Muscle of back (tissue), 11 donors: Measurements from ENCODE around the gene CTSK. TPM values are rescaled to one million over a fixed set of nuclear protein-coding genes. Genes with fewer than 3 reads are reported as not detected.
A peak's percentile ranks its signal among the peaks of the same experiment; 100 is the strongest.
"Not testable (repeated sequence)": the region's sequence is repeated elsewhere in the genome, so short reads cannot be mapped to it uniquely, and the experiment has no call there.

Source experiments
- DNase-seq, 3 donors: peaks; one replicate each; pipeline versions ENCODE4 v3.0.0 to v3.0.0-alpha.2; 2013
- polyA plus RNA-seq, 10 donors: library from polyadenylated mRNA; unstranded; fragments of 120-200 nt; gene quantifications; one replicate each; pipeline ENCODE4 v1.2.1, GENCODE V29; 2013; ENCODE audit not compliant: insufficient read length in 10 of 10

The CTSK gene
- polyA plus RNA-seq, 10 donors = 50.5 to 114 (median 71.1) TPM

GRCh38 chr1:150808846-150809245 lies 786 bp upstream of the CTSK start:
- DNase-seq = peak in 2 of 3 donors; percentile 37 to 52

- peak; percentile 25 to 77 (median 42) for DNase-seq
Measured at GRCh38 chr1:150807249-150808023, 624 bp downstream of the CTSK start.

GRCh38 chr1:150805899-150806298 lies 2.2 kb downstream of the CTSK start:
- DNase-seq = no peak

- DNase-seq = no peak
Measured at GRCh38 chr1:150804671-150805070, 3.4 kb downstream of the CTSK start.

GRCh38 chr1:150799089-150799488 lies 9.0 kb downstream of the CTSK start:
- no peak for DNase-seq

GRCh38 chr1:150798525-150798924 lies 9.5 kb downstream of the CTSK start:
- peak in 1 of 3 donors; percentile 37 for DNase-seq

GRCh38 chr1:150796374-150796773 lies 11.7 kb downstream of the CTSK start:
- no peak for DNase-seq

GRCh38 chr1:150793778-150794177 lies 14.3 kb downstream of the CTSK start:
- not testable (repeated sequence) for DNase-seq

GRCh38 chr1:150793221-150793620 lies 14.8 kb downstream of the CTSK start:
- no peak for DNase-seq

- peak in 1 of 3 donors; percentile 16 for DNase-seq
Measured at GRCh38 chr1:150791585-150791984, 16.5 kb downstream of the CTSK start.

- DNase-seq = peak in 1 of 3 donors; percentile 28
Measured at GRCh38 chr1:150789396-150789795, 18.7 kb downstream of the CTSK start.

- no peak for DNase-seq
Measured at GRCh38 chr1:150788946-150789345, 19.1 kb downstream of the CTSK start.

GRCh38 chr1:150787455-150787854 lies 20.6 kb downstream of the CTSK start:
- no peak for DNase-seq

GRCh38 chr1:150780510-150780909 lies 27.6 kb downstream of the CTSK start:
- no peak for DNase-seq

- no peak for DNase-seq
Measured at GRCh38 chr1:150778409-150778808, 29.7 kb downstream of the CTSK start.

- DNase-seq = no peak
Measured at GRCh38 chr1:150777544-150777943, 30.5 kb downstream of the CTSK start.

GRCh38 chr1:150775931-150776505 lies 32.0 kb downstream of the CTSK start:
- DNase-seq = not testable (repeated sequence)

- no peak for DNase-seq
Measured at GRCh38 chr1:150775276-150775675, 32.8 kb downstream of the CTSK start.

- peak in 1 of 3 donors; percentile 28 for DNase-seq
Measured at GRCh38 chr1:150772326-150772725, 35.7 kb downstream of the CTSK start.

GRCh38 chr1:150767704-150768103 lies 40.4 kb downstream of the CTSK start:
- not testable (repeated sequence) for DNase-seq

GRCh38 chr1:150765977-150766301 lies 42.1 kb downstream of the CTSK start:
- DNase-seq = not testable (repeated sequence)

- peak; percentile 11 to 66 (median 27) for DNase-seq
Measured at GRCh38 chr1:150765296-150765976, 42.6 kb downstream of the CTSK start, which contains the start of gene CTSS. TSS of gene CTSS (minus strand) at chr1:150765778. CDS start at chr1:150764763, 1,015 bp downstream.

GRCh38 chr1:150764617-150765101 lies 43.4 kb downstream of the CTSK start:
- peak; percentile 34 to 59 (median 49) for DNase-seq
